Measurements from ENCODE around the gene IL4.

GRCh38 chr5:132689513-132689912 lies 15.7 kb downstream of the IL4 start:
- TF ChIP-seq, protein P1, sequence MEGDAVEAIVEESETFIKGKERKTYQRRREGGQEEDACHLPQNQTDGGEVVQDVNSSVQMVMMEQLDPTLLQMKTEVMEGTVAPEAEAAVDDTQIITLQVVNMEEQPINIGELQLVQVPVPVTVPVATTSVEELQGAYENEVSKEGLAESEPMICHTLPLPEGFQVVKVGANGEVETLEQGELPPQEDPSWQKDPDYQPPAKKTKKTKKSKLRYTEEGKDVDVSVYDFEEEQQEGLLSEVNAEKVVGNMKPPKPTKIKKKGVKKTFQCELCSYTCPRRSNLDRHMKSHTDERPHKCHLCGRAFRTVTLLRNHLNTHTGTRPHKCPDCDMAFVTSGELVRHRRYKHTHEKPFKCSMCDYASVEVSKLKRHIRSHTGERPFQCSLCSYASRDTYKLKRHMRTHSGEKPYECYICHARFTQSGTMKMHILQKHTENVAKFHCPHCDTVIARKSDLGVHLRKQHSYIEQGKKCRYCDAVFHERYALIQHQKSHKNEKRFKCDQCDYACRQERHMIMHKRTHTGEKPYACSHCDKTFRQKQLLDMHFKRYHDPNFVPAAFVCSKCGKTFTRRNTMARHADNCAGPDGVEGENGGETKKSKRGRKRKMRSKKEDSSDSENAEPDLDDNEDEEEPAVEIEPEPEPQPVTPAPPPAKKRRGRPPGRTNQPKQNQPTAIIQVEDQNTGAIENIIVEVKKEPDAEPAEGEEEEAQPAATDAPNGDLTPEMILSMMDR (IDR thresholded peaks at IDR 0.05 in 8 of 11, conservative IDR thresholded peaks at IDR 0.05 in 3 of 11), result no peak
- TF ChIP-seq POLR2AphosphoS5 (IDR thresholded peaks at IDR 0.05) (no peak), POLR2A (IDR thresholded peaks at IDR 0.05) (no peak)

Data from spleen (tissue), 7 donors.